HG03457 (cell line): ENCODE measurements around the gene BAIAP2L1.
"Not testable (repeated sequence)": the region's sequence is repeated elsewhere in the genome, so short reads cannot be mapped to it uniquely, and the experiment has no call there.

Source experiments
- ATAC-seq: cut with Tn5 transposase; IDR thresholded peaks from one replicate; pipeline ENCODE4 v1.9.1; 2021; ENCODE audit warnings: moderate number of reproducible peaks; ENCODE audit not compliant: unreplicated experiment

The BAIAP2L1 gene

GRCh38 chr7:98399462-98399861 is 1.4 kb downstream of the BAIAP2L1 start:
- ATAC-seq: no peak

DNA sequence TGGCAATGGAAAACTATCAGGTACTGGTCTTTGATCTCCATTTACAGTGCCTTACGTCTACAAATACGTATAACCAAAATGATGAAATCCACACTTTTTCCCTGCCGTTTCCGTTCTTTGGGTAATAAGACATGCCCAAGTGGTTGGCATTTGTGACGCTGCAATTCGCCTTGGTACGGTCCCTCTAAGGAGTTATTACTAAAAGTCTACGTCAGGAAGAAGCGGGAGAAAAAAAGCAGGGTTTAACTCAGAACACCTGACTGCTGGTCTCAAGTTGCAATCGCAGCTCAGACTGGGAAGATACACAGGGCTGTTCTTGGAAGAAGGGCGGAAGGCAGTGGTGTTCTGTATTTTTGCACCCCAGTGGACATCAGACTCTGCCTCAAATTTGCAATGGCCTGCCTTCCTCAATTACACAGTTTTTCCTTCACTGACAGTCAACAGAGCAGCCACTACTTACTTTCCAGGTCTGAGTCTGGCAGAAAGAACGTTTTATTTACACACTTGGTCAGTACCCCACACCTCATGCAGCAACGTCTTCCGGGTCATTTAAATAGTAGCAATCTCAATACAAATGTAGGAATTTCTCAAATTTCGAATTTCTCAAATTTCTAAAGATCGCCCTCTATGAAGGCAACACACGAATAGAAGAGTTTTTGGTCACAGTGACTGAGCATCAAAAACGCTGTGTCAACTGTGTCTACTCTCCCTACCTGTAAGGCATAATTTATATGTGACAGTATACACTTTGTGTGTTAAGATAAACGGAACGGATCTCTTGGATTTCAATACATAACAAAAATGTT is 2.1 kb downstream of the BAIAP2L1 start:
- no peak for ATAC-seq

DNA sequence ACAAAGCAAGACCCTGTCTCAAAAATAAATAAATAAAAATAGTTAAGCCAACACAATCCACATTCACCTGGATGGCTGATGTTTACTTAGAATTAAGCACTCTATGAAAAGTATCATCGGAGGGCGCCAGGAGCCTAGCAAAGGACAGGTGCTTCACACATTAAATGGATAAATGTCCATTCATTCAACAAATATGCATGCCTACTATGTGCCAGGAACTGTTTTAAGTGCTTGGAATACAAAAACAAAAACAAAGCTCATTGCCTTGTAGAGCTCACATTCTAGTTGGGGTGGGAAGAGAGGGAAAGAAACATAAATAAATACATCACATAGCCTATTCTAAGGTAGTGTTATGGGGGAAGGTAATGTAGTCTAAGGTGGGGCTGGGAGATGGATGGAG is 4.1 kb downstream of the BAIAP2L1 start:
- no peak for ATAC-seq

GRCh38 chr7:98395951-98396350 is 4.9 kb downstream of the BAIAP2L1 start:
- ATAC-seq: no peak

GRCh38 chr7:98395481-98395880 is 5.4 kb downstream of the BAIAP2L1 start:
- ATAC-seq: no peak

DNA sequence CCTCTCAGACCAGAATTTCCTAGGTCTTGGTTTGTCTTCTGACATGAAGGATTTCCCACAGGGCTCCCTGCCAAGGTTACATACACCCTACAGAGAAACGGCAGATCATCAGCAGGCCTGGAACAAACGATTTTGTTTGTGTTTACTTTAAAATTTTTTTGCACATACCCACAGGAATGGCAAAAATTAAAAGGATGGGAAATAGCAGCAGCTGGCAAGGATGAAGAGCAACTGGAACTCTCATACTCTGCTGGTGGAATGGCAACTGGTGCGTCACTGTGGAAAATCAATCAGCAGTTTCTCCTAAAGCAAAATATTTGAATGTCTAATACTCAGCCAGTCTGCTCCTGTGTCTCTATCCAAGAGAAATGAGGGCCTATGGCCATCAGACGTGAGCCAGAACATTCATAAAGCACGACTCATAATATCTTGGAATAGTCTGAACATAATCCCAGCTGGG is 6.5 kb downstream of the BAIAP2L1 start:
- ATAC-seq: no peak

DNA sequence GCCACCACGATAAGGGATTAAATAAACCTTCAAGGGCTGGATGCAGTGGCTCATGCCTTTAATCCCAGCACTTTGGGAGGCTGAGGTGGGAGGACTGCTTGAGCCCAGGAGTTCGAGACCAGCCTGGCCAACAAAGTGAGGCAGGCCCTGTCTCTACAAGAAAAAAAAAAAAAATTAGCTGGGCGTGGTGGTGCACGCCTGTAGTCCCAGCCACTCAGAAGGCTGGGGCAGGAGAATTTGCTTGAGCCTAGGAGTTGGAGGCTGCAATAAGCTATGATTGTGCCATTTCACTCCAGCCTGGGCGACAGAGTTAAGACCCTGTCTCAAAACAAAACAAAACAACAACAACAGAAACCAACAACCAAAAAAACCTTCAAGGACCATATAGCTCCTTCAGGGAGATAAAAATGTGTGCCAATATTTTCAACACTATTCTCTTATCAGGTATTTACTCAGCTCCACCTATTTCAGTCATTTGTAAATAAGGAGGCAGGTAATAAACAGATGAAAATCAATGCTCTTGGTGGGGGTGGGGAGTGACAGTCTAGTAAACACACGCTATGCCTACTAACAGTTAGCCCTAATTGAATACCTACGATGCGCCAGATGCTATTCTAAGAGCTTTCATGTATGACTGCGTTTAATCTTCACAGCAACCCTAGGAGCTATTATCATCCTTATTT is 13.2 kb downstream of the BAIAP2L1 start:
- ATAC-seq: no peak

DNA sequence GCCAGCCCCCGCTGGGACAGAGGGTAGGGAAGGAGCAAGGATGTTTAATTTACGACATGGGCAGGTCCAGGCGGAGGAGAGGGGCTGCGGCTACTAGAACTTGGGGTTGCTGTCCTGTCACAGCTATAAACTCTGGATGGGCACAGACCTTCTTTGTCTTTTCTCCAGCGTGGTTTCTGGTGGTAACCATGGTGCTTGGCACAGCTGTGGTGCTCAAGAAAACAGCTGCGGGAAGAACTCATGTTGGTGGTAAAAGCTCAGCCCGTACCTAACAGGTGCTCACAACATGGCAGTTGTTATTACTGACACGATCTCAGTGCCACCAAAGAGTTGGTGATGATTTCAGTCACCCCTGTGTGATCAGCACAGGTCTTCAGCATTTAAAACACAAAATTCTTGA is 13.8 kb downstream of the BAIAP2L1 start:
- no peak for ATAC-seq

DNA sequence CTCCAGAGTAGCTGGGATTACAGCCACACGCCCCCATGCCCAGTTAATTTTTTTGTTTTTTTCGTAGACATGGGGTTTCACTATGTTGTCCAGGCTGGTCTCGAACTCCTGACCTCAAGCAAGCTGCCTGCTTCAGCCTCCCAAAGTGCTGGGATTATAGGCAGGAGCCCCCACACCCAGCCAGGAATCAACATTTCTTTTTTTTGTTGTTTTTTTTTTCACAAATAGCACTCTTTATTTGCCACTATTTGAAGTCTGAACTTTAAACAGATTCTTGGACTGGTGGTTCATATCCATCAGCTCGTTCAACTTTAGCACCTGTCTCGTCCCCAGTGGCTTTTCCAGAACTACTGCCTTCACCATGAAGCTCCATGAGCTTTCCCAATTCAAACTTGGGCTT is 15.4 kb downstream of the BAIAP2L1 start:
- ATAC-seq: not testable (repeated sequence)

- no peak for ATAC-seq
These were observed 22.6 kb downstream of the BAIAP2L1 start for GRCh38 chr7:98378210-98378819.

GRCh38 chr7:98376711-98377110 is 24.2 kb downstream of the BAIAP2L1 start:
- ATAC-seq: no peak

DNA sequence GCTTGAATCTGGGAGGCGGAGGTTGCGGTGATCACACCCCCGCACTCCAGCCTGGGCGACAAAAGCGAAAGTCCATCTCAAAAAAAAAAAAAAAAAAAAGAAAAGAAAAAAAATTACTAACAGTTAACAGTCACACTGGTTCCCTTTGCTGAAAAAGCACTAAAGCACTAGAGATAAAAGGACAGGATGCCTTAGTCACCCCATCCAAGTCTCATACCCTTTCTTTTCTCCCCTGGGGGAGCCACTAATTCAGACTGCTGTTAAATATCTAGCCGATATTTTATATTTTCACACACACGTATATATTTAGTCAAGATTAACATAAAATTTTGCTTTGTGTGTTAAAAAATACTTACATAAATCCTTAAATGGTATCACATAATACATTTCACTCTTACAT is 25.2 kb downstream of the BAIAP2L1 start:
- ATAC-seq: no peak

DNA sequence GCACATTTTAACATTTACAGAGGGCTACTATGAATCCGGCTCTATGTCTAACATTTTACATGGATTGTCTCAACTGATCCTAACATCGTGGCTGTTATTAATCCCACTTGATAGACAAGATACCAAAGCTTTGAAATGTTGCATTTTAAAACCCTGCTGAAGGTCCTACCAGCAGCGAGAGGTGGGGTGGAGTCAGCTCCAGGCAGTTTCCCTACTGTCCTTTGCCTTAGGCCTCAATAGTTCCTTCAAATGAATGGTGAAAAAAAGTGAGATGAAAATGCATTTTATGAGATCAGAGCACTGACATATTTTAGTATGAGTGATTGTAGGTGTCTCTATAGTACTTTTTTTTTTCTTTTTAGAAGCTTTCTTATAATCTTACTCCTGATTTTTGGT is 26.6 kb downstream of the BAIAP2L1 start:
- no peak for ATAC-seq

DNA sequence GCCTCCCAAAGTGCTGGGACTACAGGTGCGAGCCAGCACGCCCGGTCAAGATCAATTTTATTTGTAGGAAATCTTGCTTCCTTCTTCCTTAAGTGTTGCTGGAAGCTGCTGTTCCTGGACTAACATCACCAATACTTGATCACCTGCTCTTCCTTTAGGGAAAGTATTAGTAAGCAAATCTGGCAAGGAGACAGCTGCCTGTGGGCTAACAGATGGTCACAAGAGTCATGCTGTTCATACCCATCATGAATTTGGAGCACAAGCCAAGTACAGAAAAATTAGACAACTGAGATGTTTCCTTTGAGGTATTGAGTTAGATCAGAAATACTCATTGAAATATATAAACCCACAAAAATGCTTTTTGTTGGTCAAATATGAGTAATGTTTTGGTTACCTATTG is 27.9 kb downstream of the BAIAP2L1 start:
- ATAC-seq: no peak

- no peak for ATAC-seq
These were observed 31.2 kb downstream of the BAIAP2L1 start for GRCh38 chr7:98369726-98370125.

DNA sequence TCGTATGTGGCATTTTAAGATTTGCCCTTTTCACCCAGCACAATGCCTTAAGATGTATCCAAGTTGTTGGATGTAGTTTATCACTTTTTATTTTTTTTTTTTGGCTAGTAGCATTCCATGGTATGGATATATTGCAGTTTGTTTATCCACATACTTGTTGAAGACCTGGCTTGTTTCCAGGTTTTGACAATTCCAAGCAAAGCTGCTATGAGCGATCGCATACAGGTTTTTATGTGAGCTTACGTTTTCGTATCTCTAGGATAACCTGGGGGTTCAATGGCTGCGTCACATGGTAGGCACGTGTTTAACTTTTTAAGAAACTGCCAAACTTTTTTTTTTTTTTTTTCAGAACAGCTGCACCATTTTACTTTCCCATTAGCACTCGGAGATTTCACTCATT is 32.2 kb downstream of the BAIAP2L1 start:
- no peak for ATAC-seq

DNA sequence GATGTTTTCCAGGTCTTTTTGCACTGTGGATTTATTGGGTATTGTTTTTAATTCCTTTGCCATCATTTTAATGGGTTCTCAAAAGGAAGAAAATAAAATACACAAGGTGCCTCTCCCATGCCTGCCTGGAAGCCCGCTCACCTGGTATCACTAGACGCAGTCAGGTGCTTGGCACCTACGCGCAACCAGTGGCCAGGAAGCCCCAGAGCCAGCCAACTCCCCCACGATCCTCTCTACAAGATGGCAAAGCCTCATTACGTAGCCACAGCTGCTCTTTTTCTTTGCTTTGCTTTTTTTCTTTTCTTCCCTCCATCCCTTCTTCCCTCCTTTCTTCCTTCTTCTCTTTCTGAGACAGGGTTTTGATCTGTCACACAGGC is 34.3 kb downstream of the BAIAP2L1 start:
- no peak for ATAC-seq

- ATAC-seq: no peak
These were observed 34.9 kb downstream of the BAIAP2L1 start for GRCh38 chr7:98365863-98366561.

GRCh38 chr7:98364220-98364619 is 36.7 kb downstream of the BAIAP2L1 start:
- ATAC-seq: no peak

DNA sequence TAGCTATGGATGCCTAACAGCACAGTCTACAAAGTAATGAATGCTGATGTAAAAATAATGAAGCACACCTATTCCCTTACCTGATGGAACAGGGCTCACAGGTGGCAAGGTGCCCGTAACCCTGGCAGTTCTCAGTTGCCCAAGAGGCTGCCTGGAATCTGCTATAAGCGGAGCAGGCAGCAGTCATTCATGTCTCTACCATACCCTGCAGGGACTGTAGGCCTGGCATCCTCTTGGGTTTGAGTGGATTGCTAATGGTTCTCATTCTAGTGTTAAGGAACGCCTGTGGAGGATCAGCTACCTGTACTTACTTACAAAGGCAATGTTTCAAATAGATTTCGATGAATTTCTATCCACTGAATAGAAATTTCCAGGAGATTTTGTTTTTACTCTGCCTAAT is 38.4 kb downstream of the BAIAP2L1 start:
- ATAC-seq: no peak
